Activated CD4-positive, alpha-beta T cell treated with anti-CD3 and anti-CD28 coated beads, Interleukin-10, Interleukin-2, amounts not matched to agents 100 ng/mL and 50 ng/mL, durations not matched to agents 16 hours and 8 hours (primary cell): ENCODE data around the gene DPH5.
"Not testable (repeated sequence)": the region's sequence is repeated elsewhere in the genome, so short reads cannot be mapped to it uniquely, and the experiment has no call there.

ENCODE experiments used
- DNase-seq: peaks from one replicate; pipeline ENCODE4 v3.0.0-alpha.2; 2020

DPH5 gene

DNA sequence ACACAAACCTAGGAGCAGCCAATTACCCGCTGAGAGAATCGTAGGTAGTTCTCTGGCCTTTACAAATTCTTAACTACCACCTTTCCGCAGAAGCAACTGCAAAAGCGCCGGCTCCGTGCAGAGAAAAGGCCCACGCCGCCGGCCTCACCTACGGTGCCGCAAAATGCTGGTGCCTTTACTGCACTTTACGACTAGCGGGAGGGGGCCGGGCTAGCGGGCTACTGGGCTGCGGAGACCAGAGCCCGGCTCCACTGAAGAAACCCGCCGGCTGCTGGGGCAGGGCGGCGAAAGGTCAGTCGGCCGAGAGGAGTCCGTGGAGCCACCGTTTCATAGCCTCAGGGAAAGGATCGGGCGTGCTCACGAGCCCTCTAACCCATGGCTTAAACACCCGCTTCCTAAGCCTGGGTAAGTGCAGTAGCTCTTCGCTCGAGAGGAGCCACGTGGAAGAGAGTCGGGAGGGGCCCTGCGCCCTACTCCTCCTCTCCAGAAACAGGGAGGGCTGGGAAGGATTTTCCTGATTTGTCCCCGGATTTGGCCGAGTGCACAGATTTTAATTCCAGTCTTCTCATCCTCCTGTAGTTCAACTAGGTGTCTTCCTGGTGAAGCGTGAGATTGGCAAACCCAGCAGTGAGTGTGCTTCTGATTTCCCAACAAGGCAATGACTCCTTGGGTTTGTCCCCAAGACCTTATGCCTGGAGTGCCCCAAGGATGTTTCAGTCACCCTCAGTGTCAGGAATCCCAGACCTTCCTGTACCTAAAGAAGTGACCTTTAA is at the start of gene DPH5:
Gene DPH5, minus strand, starts transcription at position 128 of the 773 bp plus-strand sequence. CDS start 341 bp downstream, outside the sequence.
- peak; percentile 95 for DNase-seq

DNA sequence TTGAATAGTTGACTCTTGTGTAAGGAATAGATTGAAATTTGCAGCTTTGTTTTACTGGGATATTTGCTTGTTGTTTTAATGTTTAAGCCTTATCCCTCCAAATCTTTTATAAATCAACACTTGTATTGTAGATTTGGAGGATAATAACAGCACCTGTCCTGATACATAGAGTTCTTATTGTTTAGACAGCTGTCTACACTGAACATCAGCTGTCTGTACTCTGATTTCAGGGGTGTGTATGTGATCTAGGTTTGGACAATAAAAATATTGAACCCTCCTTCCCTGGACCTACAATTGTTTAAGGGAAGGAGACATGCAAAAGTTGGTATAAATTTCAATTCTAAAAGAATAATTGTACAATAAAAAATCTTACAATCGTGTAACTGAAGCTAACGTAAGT is 48.3 kb upstream of the DPH5 start:
- DNase-seq = no peak

GRCh38 chr1:101071470-101071891 is 45.9 kb upstream of the DPH5 start:
- DNase-seq = no peak

DNA sequence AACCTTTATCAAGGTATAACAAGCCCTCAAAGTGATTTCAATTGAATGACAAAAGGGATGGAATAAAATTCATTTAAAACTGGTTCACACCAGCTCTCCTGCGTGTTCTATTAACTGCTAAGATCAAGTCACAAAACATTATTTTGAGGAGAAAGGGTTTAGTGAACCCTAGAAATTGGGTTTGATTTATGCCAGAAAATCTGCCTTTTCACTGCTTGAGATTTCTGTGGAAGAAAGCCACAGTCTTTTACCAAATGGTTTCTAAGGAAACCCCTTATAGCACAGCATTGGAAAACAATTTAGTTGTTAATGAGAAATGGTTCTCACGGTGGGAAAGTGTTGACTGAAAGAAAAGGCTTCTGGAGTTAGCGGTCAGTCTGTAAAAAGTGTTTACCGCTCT is 43.6 kb upstream of the DPH5 start:
- no peak for DNase-seq

DNA sequence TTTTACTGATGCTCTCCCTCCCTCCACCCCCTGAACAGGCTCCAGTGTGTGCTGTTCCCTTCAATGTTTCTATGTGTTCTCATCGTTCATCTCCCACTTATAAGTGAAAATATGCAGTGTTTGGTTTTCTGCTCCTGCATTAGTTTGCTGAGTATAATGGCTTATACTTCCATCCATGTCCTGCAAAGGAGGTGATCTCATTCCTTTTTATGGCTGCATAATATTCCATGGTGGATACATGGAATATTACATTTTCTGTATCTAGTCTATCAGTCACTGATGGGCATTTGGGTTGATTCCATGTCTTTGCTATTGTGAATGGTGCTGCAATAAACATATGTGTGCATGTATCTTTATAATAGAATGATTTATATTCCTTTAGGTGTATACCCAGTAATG is 41.4 kb upstream of the DPH5 start:
- not testable (repeated sequence) for DNase-seq

DNA sequence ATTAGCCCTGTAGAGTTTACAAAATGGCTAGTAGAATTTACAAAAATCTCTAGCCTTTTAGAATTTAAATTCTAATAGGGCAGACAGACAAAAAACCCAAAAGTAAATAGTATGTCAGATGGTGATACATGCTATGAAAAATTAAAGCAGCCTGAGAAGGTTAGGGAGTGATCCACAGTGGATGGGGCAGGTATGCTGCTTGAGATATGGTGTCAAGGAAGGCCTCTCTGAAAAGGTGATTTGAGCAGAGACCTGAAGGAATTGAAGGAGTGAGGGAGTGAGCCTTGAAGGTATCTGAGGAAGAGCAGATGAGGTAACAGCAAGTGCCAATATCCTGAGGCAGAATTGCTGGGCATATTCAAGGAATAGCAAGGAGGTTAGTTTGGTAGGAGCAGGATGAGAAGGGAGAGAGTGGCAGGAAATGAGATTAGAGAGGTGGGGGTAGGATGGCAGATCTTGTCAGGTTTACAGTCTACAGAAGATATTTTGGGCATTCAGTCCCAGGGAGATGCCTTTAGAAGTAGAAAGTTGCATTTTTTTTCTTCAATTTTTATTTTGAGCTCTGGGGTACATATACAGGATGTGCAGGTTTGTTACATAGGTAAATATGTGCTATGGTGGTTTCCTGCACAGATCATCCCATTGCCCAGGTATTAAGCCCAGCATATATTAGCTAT is 40.8 kb upstream of the DPH5 start:
- DNase-seq = no peak

DNA sequence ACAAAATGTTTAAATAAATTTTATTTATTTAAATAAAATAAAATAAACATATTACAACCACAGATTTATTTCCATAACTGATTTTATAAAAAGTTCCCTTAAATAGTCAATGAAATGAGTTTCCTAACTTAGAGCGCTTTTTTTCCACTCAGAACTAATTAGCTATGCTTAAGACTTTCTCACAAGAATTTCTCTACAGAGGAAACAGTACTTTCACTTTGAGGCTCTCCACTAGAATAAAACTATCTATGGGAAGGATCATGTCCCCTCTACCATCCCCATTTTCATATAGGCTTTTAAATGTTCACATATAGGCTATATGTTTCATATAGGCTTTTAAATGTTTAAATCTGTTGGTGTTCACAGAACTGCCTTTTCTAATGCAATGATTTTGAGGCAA is 40.0 kb upstream of the DPH5 start:
- DNase-seq = no peak

DNA sequence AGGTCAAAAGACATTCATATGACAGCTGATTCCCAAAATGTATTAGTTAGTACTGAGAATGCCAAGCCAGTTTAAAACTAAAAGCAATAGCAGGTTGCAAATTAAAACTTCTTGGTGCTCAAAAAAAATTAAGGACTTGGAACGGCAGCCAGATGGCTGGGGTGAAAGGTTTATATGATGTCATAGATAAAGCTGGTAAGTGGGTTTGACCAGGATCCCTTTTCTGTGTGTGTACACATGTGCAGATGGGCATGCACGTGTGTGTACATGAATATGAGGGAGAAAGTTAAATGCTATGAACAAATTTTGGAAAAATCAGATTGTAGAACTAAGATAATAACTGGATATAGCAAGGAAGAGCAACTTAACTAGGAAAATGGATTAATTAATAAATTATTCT is 39.1 kb upstream of the DPH5 start:
- no peak for DNase-seq

- DNase-seq = no peak
Measured at GRCh38 chr1:101060992-101061391, 35.4 kb upstream of the DPH5 start.

DNA sequence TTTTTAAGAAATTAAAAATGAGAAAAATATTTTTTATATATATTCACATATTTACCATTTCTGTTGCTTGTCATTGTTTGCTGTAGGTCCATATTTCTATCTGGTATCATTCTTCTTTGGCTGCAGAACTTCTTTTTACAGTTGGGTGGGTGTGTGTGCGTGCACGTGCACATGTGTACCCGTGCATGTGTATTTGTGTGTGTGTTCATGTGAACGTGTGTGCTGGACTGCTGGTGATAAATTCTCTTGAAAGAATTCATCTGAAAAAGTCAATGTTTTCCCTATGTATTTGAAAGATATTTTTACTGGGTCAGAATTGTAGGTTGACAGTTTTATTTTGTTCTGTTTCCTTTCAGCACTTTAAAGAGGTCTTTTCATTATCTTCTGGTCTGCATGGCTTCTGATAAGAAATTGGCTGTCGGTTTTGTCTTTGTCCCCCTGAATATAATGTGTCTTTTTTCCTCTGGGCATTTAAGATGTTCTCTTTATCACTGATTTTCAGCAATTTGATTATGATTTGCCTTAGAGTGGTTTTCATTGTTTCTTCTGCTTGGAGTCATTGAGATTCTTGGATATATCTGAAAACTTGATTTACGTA is 34.5 kb upstream of the DPH5 start:
- DNase-seq = no peak

- no peak for DNase-seq
Measured at GRCh38 chr1:101055623-101056022, 30.0 kb upstream of the DPH5 start.

GRCh38 chr1:101051688-101052638 is 26.4 kb upstream of the DPH5 start:
- no peak for DNase-seq

DNA sequence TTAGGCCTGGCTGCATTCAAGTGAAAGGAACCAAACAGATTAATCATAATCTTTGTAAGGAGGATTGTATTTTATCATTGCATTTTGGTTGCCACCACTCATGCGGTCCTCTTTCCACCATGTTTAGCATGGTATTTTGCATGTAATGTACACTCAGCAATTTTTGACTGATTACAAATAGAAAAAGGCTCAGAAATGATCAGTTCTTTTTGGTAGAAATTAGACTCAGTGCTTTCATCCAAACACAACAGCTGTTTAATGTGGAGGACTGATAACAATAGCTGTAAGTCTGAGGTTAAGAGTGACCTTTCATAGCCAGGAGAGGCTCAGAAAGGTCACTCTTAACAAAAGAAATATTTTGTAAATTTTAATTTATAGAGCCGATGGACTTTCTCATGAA is 25.3 kb upstream of the DPH5 start:
- no peak for DNase-seq

DNA sequence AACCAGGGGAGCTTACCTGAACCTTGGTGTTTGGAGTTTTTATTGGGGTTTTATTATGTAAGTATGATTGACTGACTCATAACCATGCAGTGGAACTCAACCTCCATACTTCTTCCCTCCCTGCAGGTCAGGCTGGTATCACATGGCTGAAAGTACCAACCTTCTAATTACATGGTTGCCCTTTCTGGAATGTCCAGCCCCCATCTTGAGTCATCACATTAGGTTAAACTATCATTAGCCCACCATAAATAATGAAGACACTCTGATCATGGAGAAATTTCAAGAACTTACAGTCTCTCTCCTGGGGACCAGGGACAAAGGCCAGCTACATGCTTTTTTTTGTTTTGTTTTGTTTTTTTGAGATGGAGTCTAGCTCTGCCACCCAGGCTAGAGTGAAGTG is 19.2 kb upstream of the DPH5 start:
- DNase-seq = no peak

DNA sequence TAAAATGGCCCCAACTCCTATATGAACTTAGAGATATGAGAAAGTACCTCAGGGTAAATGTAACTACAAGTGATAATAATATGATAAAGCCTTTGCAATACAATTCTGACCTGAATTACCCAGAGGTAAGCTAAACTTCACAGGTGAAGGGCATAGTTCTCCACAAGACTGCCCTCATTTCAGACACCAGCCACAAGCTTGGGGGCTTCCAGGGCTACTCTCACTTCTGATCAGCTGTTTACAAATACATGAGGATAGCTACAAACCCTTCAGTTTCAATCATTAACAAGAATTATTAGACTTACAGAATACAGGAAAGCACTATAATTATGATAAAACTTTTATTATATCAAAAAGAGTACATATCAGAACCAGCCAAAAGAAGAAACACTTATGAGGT is 18.7 kb upstream of the DPH5 start:
- DNase-seq = no peak

- no peak for DNase-seq
Measured at GRCh38 chr1:101043776-101044175, 18.2 kb upstream of the DPH5 start.

DNA sequence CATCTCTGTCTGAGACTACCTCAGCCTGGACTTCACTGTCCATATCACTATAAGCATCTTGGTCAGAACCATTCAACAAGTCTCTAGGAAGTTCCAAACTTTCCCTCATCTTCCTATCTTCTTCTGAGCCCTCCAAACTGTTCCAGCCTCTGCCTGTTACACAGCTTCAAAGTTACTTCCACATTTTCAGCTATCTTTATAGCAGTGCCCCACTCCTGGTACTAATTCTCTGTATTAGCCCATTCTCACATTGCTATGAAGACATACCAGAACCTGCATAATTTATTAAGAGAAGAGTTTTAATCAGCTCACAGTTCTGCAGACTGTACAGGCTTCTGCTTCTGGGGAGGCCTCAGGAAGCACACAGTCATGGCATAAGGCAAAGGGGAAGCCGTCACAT is 15.7 kb upstream of the DPH5 start:
- DNase-seq = no peak

DNA sequence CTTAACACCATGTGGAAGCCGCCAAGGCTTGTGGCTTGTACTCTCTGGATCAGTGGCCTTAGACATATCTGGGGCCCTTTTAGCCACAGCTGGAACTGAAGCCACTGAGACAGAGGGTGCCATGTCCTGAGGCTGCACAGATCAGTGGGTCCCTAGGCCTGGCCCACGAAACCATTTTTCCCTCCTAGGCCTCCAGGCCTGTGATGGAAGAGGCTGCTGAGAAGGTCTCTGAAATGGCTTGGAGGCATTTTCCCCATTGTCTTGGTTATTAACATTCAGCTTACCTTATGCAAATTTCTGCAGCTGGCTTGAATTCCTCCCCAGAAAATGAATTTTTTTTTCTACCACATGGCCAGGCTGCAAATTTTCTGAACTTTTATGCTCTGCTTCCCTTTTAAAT is 15.1 kb upstream of the DPH5 start:
- DNase-seq = no peak

DNA sequence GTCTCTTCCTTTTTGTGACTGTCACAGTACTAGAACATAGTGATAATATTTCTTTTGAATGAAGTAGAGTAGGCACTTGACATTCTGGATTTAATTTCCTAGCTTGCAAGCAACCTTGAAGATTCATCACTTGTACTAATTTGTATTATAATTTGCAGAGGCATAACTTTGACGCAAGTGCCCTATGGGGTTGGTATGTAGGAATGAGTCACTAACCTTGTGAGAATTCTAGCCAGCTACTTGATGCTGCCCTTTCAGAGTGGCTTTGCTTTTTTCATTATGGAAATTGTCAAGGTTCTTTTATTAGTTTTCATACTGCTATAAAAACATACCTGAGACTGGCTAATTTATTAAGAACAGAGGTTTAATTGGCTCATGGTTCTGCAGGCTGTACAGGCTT is 13.7 kb upstream of the DPH5 start:
- no peak for DNase-seq

- DNase-seq = no peak
Measured at GRCh38 chr1:101037316-101037715, 11.7 kb upstream of the DPH5 start.

DNA sequence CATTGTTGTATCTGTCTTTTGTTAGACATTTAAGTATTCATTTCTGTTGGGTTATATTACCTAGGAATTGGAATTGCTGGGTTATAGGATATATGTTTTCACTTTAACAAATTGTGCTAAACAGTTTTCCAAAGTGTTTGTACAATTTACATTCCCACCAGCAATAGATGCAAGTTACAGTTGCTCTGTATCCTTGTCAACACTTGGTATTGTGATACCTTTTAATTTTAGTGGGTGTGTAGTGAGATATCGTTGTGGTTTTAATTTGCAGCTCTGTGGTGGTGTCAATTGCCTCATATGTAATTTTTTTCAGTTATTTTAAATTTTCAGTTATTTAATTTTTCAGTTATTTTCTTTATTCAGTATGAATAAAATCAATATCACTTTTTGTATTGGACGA is 7.4 kb upstream of the DPH5 start:
- DNase-seq = no peak

GRCh38 chr1:101032129-101032528 is 6.5 kb upstream of the DPH5 start:
- not testable (repeated sequence) for DNase-seq

GRCh38 chr1:101030881-101031280 is 5.3 kb upstream of the DPH5 start:
- DNase-seq = no peak
